Liver (tissue), 9 donors: ENCODE results near the gene ZRSR2. TPM values are rescaled to one million over a fixed set of nuclear protein-coding genes. Genes with fewer than 3 reads are reported as not detected.

ENCODE experiments used
- DNase-seq: peaks from one replicate; pipeline ENCODE4 v3.0.0-alpha.2; 2017; ENCODE audit warnings: low spot score
- H3K27ac ChIP-seq, 2 donors: one replicate each; pipeline ENCODE4 v1.7.0; 2013; ENCODE audit warnings: inconsistent platforms in 2 of 2, low read length in 2 of 2, control low read depth in 1 of 2, low read depth in 1 of 2, mild to moderate bottlenecking in 1 of 2
- H3K27me3 ChIP-seq, 4 donors: one replicate each; pipeline versions ENCODE4 v1.6.1 to v1.7.0; 2013; ENCODE audit warnings: low read length in 3 of 4, inconsistent platforms in 1 of 4, mild to moderate bottlenecking in 1 of 4, moderate library complexity in 1 of 4; ENCODE audit not compliant: control insufficient read depth in 4 of 4, insufficient read depth in 4 of 4
- H3K36me3 ChIP-seq, 4 donors: one replicate each; pipeline versions ENCODE4 v1.6.1 to v1.7.0; 2013; ENCODE audit warnings: low read length in 3 of 4, mild to moderate bottlenecking in 3 of 4, low read depth in 1 of 4, moderate library complexity in 1 of 4; ENCODE audit not compliant: control insufficient read depth in 4 of 4, insufficient read depth in 3 of 4
- H3K4me1 ChIP-seq, 4 donors: one replicate each; pipeline versions ENCODE4 v1.6.1 to v1.7.0; 2013; ENCODE audit warnings: low read length in 3 of 4, mild to moderate bottlenecking in 3 of 4, moderate library complexity in 1 of 4; ENCODE audit not compliant: control insufficient read depth in 4 of 4, insufficient read depth in 4 of 4
- H3K4me3 ChIP-seq, 3 donors: one replicate each; pipeline versions ENCODE4 v1.6.1 to v1.7.0; 2013; ENCODE audit warnings: low read length in 3 of 3, control low read depth in 1 of 3, low read depth in 1 of 3, mild to moderate bottlenecking in 1 of 3
- H3K9ac ChIP-seq, 2 donors: one replicate each; pipeline ENCODE4 v1.7.0; 2013; ENCODE audit warnings: low read length in 2 of 2, mild to moderate bottlenecking in 2 of 2, moderate library complexity in 2 of 2, control low read depth in 1 of 2, low read depth in 1 of 2
- H3K9me3 ChIP-seq, 4 donors: one replicate each; pipeline versions ENCODE4 v1.6.1 to v1.7.0; 2013; ENCODE audit warnings: low read length in 3 of 4; ENCODE audit not compliant: control insufficient read depth in 4 of 4
- ATF3 ChIP-seq: IDR thresholded peaks from 2 replicates; pipeline ENCODE4 v1.6.1; 2016; ENCODE audit warnings: antibody characterized with exemption
- CTCF ChIP-seq: fragments of 150-350 bp; IDR thresholded peaks from 2 replicates; pipeline ENCODE4 v1.5.1; 2017; ENCODE audit warnings: improper control_type of control experiment, low read depth, low read length; ENCODE audit not compliant: missing input control
- FOXA1 ChIP-seq: IDR thresholded peaks from 2 replicates; pipeline ENCODE4 v1.6.1; 2016; ENCODE audit warnings: antibody characterized with exemption
- FOXA2 ChIP-seq: IDR thresholded peaks from 2 replicates; pipeline ENCODE4 v1.6.1; 2016; ENCODE audit warnings: antibody characterized with exemption
- GABPA ChIP-seq, 2 donors: IDR thresholded peaks in 1 of 2; conservative IDR thresholded peaks in 1 of 2; 2 replicates each; pipeline ENCODE4 v1.6.1; 2016; ENCODE audit warnings: antibody characterized with exemption in 2 of 2, mild to moderate bottlenecking in 1 of 2, moderate library complexity in 1 of 2
- HNF4G ChIP-seq: IDR thresholded peaks from 2 replicates; pipeline ENCODE4 v1.6.1; 2016; ENCODE audit warnings: antibody characterized with exemption
- JUND ChIP-seq, 2 donors: IDR thresholded peaks; 2 replicates each; pipeline ENCODE4 v1.6.1; 2016; ENCODE audit warnings: antibody characterized with exemption in 2 of 2
- NR2F2 ChIP-seq: IDR thresholded peaks from 2 replicates; pipeline ENCODE4 v1.6.1; 2016; ENCODE audit warnings: antibody characterized with exemption
- RAD21 ChIP-seq, 2 donors: IDR thresholded peaks; 2 replicates each; pipeline ENCODE4 v1.6.1; 2016; ENCODE audit warnings: antibody characterized with exemption in 2 of 2, mild to moderate bottlenecking in 2 of 2
- REST ChIP-seq: IDR thresholded peaks from 2 replicates; pipeline ENCODE4 v1.6.1; 2016; ENCODE audit warnings: antibody characterized with exemption, mild to moderate bottlenecking
- RXRA ChIP-seq, 2 donors: IDR thresholded peaks; 2 replicates each; pipeline ENCODE4 v1.6.1; 2017 to 2018; ENCODE audit warnings: antibody characterized with exemption in 2 of 2, mild to moderate bottlenecking in 1 of 2
- SP1 ChIP-seq: IDR thresholded peaks from 2 replicates; pipeline ENCODE4 v1.6.1; 2018; ENCODE audit warnings: antibody characterized with exemption, mild to moderate bottlenecking
- TAF1 ChIP-seq: conservative IDR thresholded peaks from 2 replicates; pipeline ENCODE4 v1.6.1; 2016; ENCODE audit warnings: antibody characterized with exemption, mild to moderate bottlenecking
- YY1 ChIP-seq: IDR thresholded peaks from 2 replicates; pipeline ENCODE4 v1.6.1; 2016; ENCODE audit warnings: antibody characterized with exemption, mild to moderate bottlenecking
- ZBTB33 ChIP-seq: IDR thresholded peaks from 2 replicates; pipeline ENCODE4 v1.6.1; 2016; ENCODE audit warnings: antibody characterized with exemption
- WGBS: extraction: QIAGEN DNeasy Blood & Tissue Kit; methylation state at CpG from one replicate; pipeline ENCODE4 v1.1.7; 2013; 5-methylcytosine and 5-hydroxymethylcytosine counted together
- polyA plus RNA-seq, 2 donors: library from polyadenylated mRNA; stranded (reverse) in 1 of 2; unstranded in 1 of 2; fragments of 200-250 nt in 1 of 2; fragments of >200 nt in 1 of 2; fragmentation: Nextera tagmentation in 1 of 2; extraction: Ambion mirVana in 1 of 2; gene quantifications; one replicate each; pipeline versions ENCODE4 v1.2.1 to v1.2.3, GENCODE V29; 2013 to 2015
- total RNA-seq, 2 donors: library from RNA; depleted of rRNA; stranded (reverse); fragments of >200 nt; gene quantifications; one replicate each; pipeline ENCODE4 v1.2.3, GENCODE V29; 2014
- TF ChIP-seq, protein P1 (sequence below): IDR thresholded peaks from 2 replicates; pipeline ENCODE4 v1.6.1; 2016; ENCODE audit warnings: antibody characterized with exemption
- donor health status: healthy.
- donor health status: healthy.
- donor health status: healthy.
- donor health status: healthy.
- donor health status: healthy.

The ZRSR2 gene
- total and polyA plus RNA-seq, 4 donors: 1.4 to 7.0 (median 3.0) TPM

GRCh38 chrX:15866147-15866546 lies 75.9 kb downstream of the ZRSR2 start (continued):
- TF ChIP-seq CTCF (no peak), FOXA1 (no peak), FOXA2 (no peak), TAF1 (no peak), RXRA (IDR thresholded peaks at IDR 0.05) (no peak), HNF4G (no peak)

DNA sequence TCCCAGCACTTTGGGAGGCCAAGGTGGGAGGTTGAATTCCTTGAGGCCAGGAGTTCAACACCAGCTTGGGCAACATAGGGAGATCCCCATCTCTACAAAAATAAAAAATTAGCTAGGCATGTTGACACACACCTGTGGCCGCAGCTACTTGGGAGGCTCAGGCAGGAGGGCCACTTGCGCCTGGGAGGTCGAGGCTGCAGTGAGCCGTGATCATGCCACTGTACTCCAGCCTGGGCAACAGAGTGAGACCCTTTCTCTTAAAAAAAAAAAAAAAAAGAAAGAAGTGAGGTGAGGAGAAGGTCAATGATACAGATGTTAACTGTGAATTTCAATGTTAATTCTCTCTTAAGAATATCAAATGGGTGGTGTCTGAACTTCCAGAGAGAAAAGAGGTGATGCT lies 79.4 kb downstream of the ZRSR2 start:
- H3K27me3 ChIP-seq: peaks cover 0 to 7% (median 0%) of the 10 kb centered on the region in 4 donors
- no peak for DNase-seq
- H3K4me3 ChIP-seq: no peak overlapping the region
- no peak for TF ChIP-seq GABPA (IDR thresholded peaks at IDR 0.05 in 1 of 2, conservative IDR thresholded peaks at IDR 0.05 in 1 of 2)
- no peak for TF ChIP-seq JUND (IDR thresholded peaks at IDR 0.05)
- TF ChIP-seq ATF3: no peak
- TF ChIP-seq NR2F2: no peak
- TF ChIP-seq CTCF: no peak
- no peak for TF ChIP-seq RAD21 (IDR thresholded peaks at IDR 0.05)
- TF ChIP-seq YY1: no peak
- no peak for TF ChIP-seq SP1
- no peak for TF ChIP-seq FOXA1
- TF ChIP-seq, protein P1, sequence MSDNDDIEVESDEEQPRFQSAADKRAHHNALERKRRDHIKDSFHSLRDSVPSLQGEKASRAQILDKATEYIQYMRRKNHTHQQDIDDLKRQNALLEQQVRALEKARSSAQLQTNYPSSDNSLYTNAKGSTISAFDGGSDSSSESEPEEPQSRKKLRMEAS: no peak
- no peak for TF ChIP-seq ZBTB33
- TF ChIP-seq REST: no peak
- no peak overlapping the region for H3K9ac ChIP-seq
- H3K36me3 ChIP-seq: no peaks in the 10 kb centered on the region
- no peak overlapping the region for H3K27ac ChIP-seq
- WGBS: 94% methylated on average over 4 of the region's 4 CpGs
- H3K9me3 ChIP-seq: no peaks in the 10 kb centered on the region
- no peaks in the 10 kb centered on the region for H3K4me1 ChIP-seq
